H9 (cell line): ENCODE data around the gene CD27. TPM values are rescaled to one million over a fixed set of nuclear protein-coding genes. Genes with fewer than 3 reads are reported as not detected.

ENCODE experiments used
- DNase-seq: peaks from one replicate; pipeline ENCODE4 v3.0.0-alpha.2; 2017
- H2AFZ ChIP-seq: one replicate; pipeline ENCODE4 v1.6.1; 2013; ENCODE audit warnings: mild to moderate bottlenecking, low read length, control low read depth, moderate library complexity
- H2AK5ac ChIP-seq: 2 replicates; pipeline ENCODE4 v1.6.1; 2013; ENCODE audit warnings: low read length, control low read depth, mixed read lengths; ENCODE audit not compliant: insufficient read length
- H2BK120ac ChIP-seq: one replicate; pipeline ENCODE4 v1.6.1; 2013; ENCODE audit warnings: low read depth, mild to moderate bottlenecking, low read length, control low read depth, inconsistent platforms; ENCODE audit not compliant: poor library complexity, severe bottlenecking
- H2BK12ac ChIP-seq: 2 replicates; pipeline ENCODE4 v1.6.1; 2013; ENCODE audit warnings: low read length, control low read depth, mixed read lengths, low read depth; ENCODE audit not compliant: insufficient read length
- H2BK15ac ChIP-seq: 2 replicates; pipeline ENCODE4 v1.6.1; 2013; ENCODE audit warnings: low read depth, low read length, control low read depth
- H2BK20ac ChIP-seq: one replicate; pipeline ENCODE4 v1.6.1; 2013; ENCODE audit warnings: low read depth, mild to moderate bottlenecking, low read length, control low read depth, inconsistent platforms; ENCODE audit not compliant: poor library complexity, severe bottlenecking
- H2BK5ac ChIP-seq: 2 replicates; pipeline ENCODE4 v1.6.1; 2013; ENCODE audit warnings: low read length, control low read depth, mixed read lengths; ENCODE audit not compliant: insufficient read length
- H3K14ac ChIP-seq: 2 replicates; pipeline ENCODE4 v1.6.1; 2013; ENCODE audit warnings: low read length, control low read depth; ENCODE audit not compliant: insufficient read depth
- H3K18ac ChIP-seq: 2 replicates; pipeline ENCODE4 v1.6.1; 2013; ENCODE audit warnings: low read depth, mild to moderate bottlenecking, mixed read lengths, low read length, control low read depth; ENCODE audit not compliant: insufficient read length
- H3K23ac ChIP-seq: 2 replicates; pipeline ENCODE4 v1.6.1; 2013; ENCODE audit warnings: low read length, control low read depth, mixed read lengths, low read depth; ENCODE audit not compliant: insufficient read length
- H3K23me2 ChIP-seq: 2 replicates; pipeline ENCODE4 v1.6.1; 2013; ENCODE audit warnings: low read depth, mild to moderate bottlenecking, mixed read lengths, low read length, control low read depth; ENCODE audit not compliant: insufficient read length, poor library complexity, severe bottlenecking
- H3K27ac ChIP-seq: 2 replicates; pipeline ENCODE4 v1.5.1; 2013; ENCODE audit warnings: low read length, control low read depth, mixed read lengths, low read depth; ENCODE audit not compliant: insufficient read length
- H3K27me3 ChIP-seq: 2 replicates; pipeline ENCODE4 v1.6.1; 2013; ENCODE audit warnings: low read length, control low read depth, inconsistent platforms; ENCODE audit not compliant: insufficient read depth
- H3K4ac ChIP-seq: 2 replicates; pipeline ENCODE4 v1.6.1; 2013; ENCODE audit warnings: low read depth, mild to moderate bottlenecking, control low read depth, inconsistent platforms, low read length, moderate library complexity
- H3K4me1 ChIP-seq: 2 replicates; pipeline ENCODE4 v1.6.1; 2013; ENCODE audit warnings: low read length, control low read depth, inconsistent platforms; ENCODE audit not compliant: insufficient read depth
- H3K4me2 ChIP-seq: 2 replicates; pipeline ENCODE4 v1.6.1; 2013; ENCODE audit warnings: low read length, control low read depth, mixed read lengths; ENCODE audit not compliant: insufficient read length, insufficient read depth
- H3K56ac ChIP-seq: 2 replicates; pipeline ENCODE4 v1.6.1; 2013; ENCODE audit warnings: low read depth, mild to moderate bottlenecking, mixed read lengths, low read length, control low read depth; ENCODE audit not compliant: insufficient read length
- H3K79me1 ChIP-seq: 2 replicates; pipeline ENCODE4 v1.6.1; 2013; ENCODE audit warnings: low read depth, mild to moderate bottlenecking, moderate library complexity, low read length, control low read depth, inconsistent platforms; ENCODE audit not compliant: insufficient read depth, poor library complexity, severe bottlenecking
- H3K79me2 ChIP-seq: 2 replicates; pipeline ENCODE4 v1.6.1; 2013; ENCODE audit warnings: low read length, control low read depth, inconsistent platforms; ENCODE audit not compliant: insufficient read depth
- H3K9ac ChIP-seq: 2 replicates; pipeline ENCODE4 v1.6.1; 2013; ENCODE audit warnings: low read length, control low read depth, mixed read lengths; ENCODE audit not compliant: insufficient read length; ENCODE audit errors: extremely low read depth
- H3K9me3 ChIP-seq: one replicate; pipeline ENCODE4 v1.6.1; 2013; ENCODE audit warnings: low read depth, low read length, inconsistent platforms; ENCODE audit not compliant: control insufficient read depth
- H3T11ph ChIP-seq: one replicate; pipeline ENCODE4 v1.6.1; 2013; ENCODE audit warnings: mild to moderate bottlenecking, low read length, control low read depth, inconsistent platforms
- H4K20me1 ChIP-seq: one replicate; pipeline ENCODE4 v1.6.1; 2013; ENCODE audit not compliant: control insufficient read depth, insufficient read length, insufficient read depth
- H4K5ac ChIP-seq: 2 replicates; pipeline ENCODE4 v1.6.1; 2013; ENCODE audit warnings: low read depth, mild to moderate bottlenecking, mixed read lengths, low read length, control low read depth; ENCODE audit not compliant: insufficient read length
- H4K8ac ChIP-seq: replicated peaks from 2 replicates; pipeline ENCODE4 v1.6.1; 2013; ENCODE audit warnings: low read length, control low read depth, mixed read lengths, low read depth; ENCODE audit not compliant: insufficient read length
- H4K91ac ChIP-seq: 2 replicates; pipeline ENCODE4 v1.6.1; 2013; ENCODE audit warnings: low read depth, mild to moderate bottlenecking, moderate library complexity, mixed read lengths, low read length, control low read depth; ENCODE audit not compliant: insufficient read length
- H3K27ac Mint-ChIP-seq, 3 experiments: 2 replicates in 2 of 3; 3 replicates in 1 of 3; pipeline ENCODE4 v1.8.0; 2020 to 2021; ENCODE audit warnings: mixed read lengths in 3 of 3, mild to moderate bottlenecking in 1 of 3, moderate library complexity in 1 of 3
- H3K27me3 Mint-ChIP-seq: 2 replicates; pipeline ENCODE4 v1.8.0; 2021; ENCODE audit warnings: low read depth, mild to moderate bottlenecking, moderate library complexity, mixed read lengths
- H3K36me3 Mint-ChIP-seq, 3 experiments: 2 replicates in 2 of 3; 3 replicates in 1 of 3; pipeline ENCODE4 v1.8.0; 2020 to 2021; ENCODE audit warnings: low read depth in 3 of 3, mixed read lengths in 3 of 3; ENCODE audit not compliant: insufficient read depth in 1 of 3
- H3K4me1 Mint-ChIP-seq, 2 experiments: 2 replicates each; pipeline ENCODE4 v1.8.0; 2020; ENCODE audit warnings: mixed read lengths in 2 of 2
- H3K4me3 Mint-ChIP-seq, 2 experiments: 2 replicates in 1 of 2; 3 replicates in 1 of 2; pipeline ENCODE4 v1.8.0; 2020 to 2021; ENCODE audit warnings: mild to moderate bottlenecking in 2 of 2, mixed read lengths in 2 of 2, moderate library complexity in 1 of 2
- H3K9me3 Mint-ChIP-seq, 2 experiments: 2 replicates in 1 of 2; 3 replicates in 1 of 2; pipeline ENCODE4 v1.8.0; 2020; ENCODE audit warnings: mild to moderate bottlenecking in 2 of 2, mixed read lengths in 2 of 2, moderate library complexity in 1 of 2
- WGBS: extraction: QIAGEN DNeasy Blood & Tissue Kit; methylation state at CpG from one replicate; pipeline ENCODE4 v1.1.7; 2013; ENCODE audit warnings: missing lambda C conversion rate, low lambda C conversion rate, mixed read lengths; ENCODE audit not compliant: insufficient read length; ENCODE audit errors: extremely low coverage; 5-methylcytosine and 5-hydroxymethylcytosine counted together
- total RNA-seq: library from RNA; stranded (reverse); gene quantifications from 2 replicates; pipeline ENCODE4 v1.2.1, GENCODE V29; 2021
- TF ChIP-seq, protein P1 (sequence below): fragments of 200-600 bp; sonication (generic); conservative IDR thresholded peaks from 3 replicates; pipeline ENCODE4 v1.8.0; 2021; ENCODE audit warnings: antibody characterized with exemption, mild to moderate bottlenecking

Gene CD27
- total RNA-seq, 1 experiment from 2014 or later, result 0.37 TPM

DNA sequence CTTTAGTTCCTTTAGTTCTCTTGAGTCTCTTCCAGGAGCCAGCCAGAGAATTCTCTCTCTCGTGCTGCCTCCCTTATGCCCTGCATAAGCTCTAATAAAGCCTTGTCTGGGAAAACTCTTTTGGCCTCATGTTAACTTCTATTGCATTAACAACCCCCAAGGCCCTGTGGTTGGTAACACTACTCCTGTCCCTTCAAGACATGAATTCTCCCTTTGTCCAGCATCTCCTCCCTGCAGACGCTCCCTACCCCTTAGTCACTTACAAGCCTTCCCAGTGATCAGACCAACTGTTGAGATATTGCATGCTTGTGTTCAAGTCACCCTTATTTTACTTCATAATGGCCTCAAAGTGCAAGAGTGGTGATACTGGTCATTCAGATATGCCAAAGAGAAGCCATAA, 48.7 kb upstream of the CD27 start:
- Mint-ChIP-seq H3K27ac (no peak overlapping the region), H3K9me3 (no peaks in the 10 kb centered on the region), H3K36me3 (no peaks in the 10 kb centered on the region), H3K27me3 (peaks cover 2% of the 10 kb centered on the region), H3K4me1 (peaks cover 12% of the 10 kb centered on the region in 2 experiments), H3K4me3 (no peak overlapping the region)
- Histone ChIP-seq H3K4ac (no peak overlapping the region), H3K79me2 (no peaks in the 10 kb centered on the region), H3T11ph (no peak overlapping the region), H3K18ac (no peak overlapping the region), H3K27ac (no peak overlapping the region), H3K23me2 (no peaks in the 10 kb centered on the region), H2BK12ac (no peak overlapping the region), H2BK20ac (no peak overlapping the region), H3K14ac (no peak overlapping the region), H2BK120ac (no peak overlapping the region), H3K9me3 (no peaks in the 10 kb centered on the region), H4K8ac (no peak overlapping the region), H3K4me1 (no peaks in the 10 kb centered on the region; the same call in 1 of the 2 replicates), H2AFZ (no peak overlapping the region), H3K27me3 (no peaks in the 10 kb centered on the region), H4K20me1 (no peaks in the 10 kb centered on the region), H2AK5ac (no peak overlapping the region), H3K79me1 (no peaks in the 10 kb centered on the region), H2BK15ac (no peak overlapping the region), H3K9ac (no peak overlapping the region), H3K4me2 (no peak overlapping the region), H4K91ac (no peak overlapping the region), H3K23ac (no peak overlapping the region), H3K56ac (no peak overlapping the region), H4K5ac (no peak overlapping the region), H2BK5ac (no peak overlapping the region)
- DNase-seq, result no peak
- WGBS, result no CpG with 5 or more reads among the region's 2 CpGs
- TF ChIP-seq, protein P1, sequence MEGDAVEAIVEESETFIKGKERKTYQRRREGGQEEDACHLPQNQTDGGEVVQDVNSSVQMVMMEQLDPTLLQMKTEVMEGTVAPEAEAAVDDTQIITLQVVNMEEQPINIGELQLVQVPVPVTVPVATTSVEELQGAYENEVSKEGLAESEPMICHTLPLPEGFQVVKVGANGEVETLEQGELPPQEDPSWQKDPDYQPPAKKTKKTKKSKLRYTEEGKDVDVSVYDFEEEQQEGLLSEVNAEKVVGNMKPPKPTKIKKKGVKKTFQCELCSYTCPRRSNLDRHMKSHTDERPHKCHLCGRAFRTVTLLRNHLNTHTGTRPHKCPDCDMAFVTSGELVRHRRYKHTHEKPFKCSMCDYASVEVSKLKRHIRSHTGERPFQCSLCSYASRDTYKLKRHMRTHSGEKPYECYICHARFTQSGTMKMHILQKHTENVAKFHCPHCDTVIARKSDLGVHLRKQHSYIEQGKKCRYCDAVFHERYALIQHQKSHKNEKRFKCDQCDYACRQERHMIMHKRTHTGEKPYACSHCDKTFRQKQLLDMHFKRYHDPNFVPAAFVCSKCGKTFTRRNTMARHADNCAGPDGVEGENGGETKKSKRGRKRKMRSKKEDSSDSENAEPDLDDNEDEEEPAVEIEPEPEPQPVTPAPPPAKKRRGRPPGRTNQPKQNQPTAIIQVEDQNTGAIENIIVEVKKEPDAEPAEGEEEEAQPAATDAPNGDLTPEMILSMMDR, result no peak
